AG04449 (cell line): Measurements from ENCODE around the gene DPP7.
"Not testable (repeated sequence)": the region's sequence is repeated elsewhere in the genome, so short reads cannot be mapped to it uniquely, and the experiment has no call there.

Experiments
- CTCF ChIA-PET: fragments of 350-600 bp; formaldehyde crosslinking; extraction: SDS; loops from one replicate; lab custom pipeline; 2021; ENCODE audit warnings: antibody characterized with exemption; lab: Yijun Ruan, JAX
- POLR2A ChIA-PET: fragments of 400-600, 350-600 bp; formaldehyde crosslinking; extraction: SDS; loops from one replicate; lab custom pipeline; 2020; ENCODE audit warnings: antibody characterized with exemption, inconsistent platforms; lab: Yijun Ruan, JAX
- DNase-seq: peaks from one replicate; pipeline ENCODE4 v3.0.0-alpha.2; 2010; ENCODE audit warnings: low read depth, low spot score
- H3K4me3 ChIP-seq: 2 replicates; pipeline ENCODE4 v1.5.1; 2011; ENCODE audit warnings: low read depth, mild to moderate bottlenecking, control low read depth, low read length
- CTCF ChIP-seq: IDR thresholded peaks from one replicate; pipeline ENCODE4 v1.5.1; 2011; ENCODE audit warnings: mild to moderate bottlenecking, moderate library complexity, low read length, control low read depth, inconsistent platforms; ENCODE audit not compliant: insufficient read depth; ENCODE audit errors: missing control alignments

The DPP7 gene

GRCh38 chr9:137126786-137127185, 12.3 kb upstream of the DPP7 start:
- TF ChIP-seq CTCF: no peak

GRCh38 chr9:137123952-137124462, 9.5 kb upstream of the DPP7 start:
- POLR2A ChIA-PET, H3K4me3 ChIP-seq, DNase-seq: not testable (repeated sequence)
- CTCF ChIA-PET: interaction anchor here (0.6 to 3.9 kb wide), 4 partner anchors 9 to 112 kb away, joined by 3 to 28 read pairs (median 4); partner anchors contain the start of genes RNF224 and TPRN

More at GRCh38 chr9:137126786-137127185, 12.3 kb upstream of the DPP7 start:
- POLR2A ChIA-PET: no interaction called here
- CTCF ChIA-PET: interaction anchor here (1.0 to 1.6 kb wide), 4 partner anchors 13 to 110 kb away, joined by 3 to 7 read pairs (median 4); partner anchors contain the start of gene RNF224
- no peak overlapping the region for H3K4me3 ChIP-seq
- no peak for DNase-seq

GRCh38 chr9:137123468-137123837, 8.9 kb upstream of the DPP7 start:
- CTCF ChIA-PET: interaction anchor here (0.6 to 3.9 kb wide), 6 partner anchors 8 to 119 kb away, joined by 3 to 28 read pairs (median 4); partner anchors contain the start of genes RNF224 and TPRN
- POLR2A ChIA-PET: no interaction called here

GRCh38 chr9:137122796-137123467, 8.4 kb upstream of the DPP7 start:
- DNase-seq, H3K4me3 ChIP-seq, POLR2A ChIA-PET: not testable (repeated sequence)
- CTCF ChIA-PET: interaction anchor here (0.6 to 3.9 kb wide), 6 partner anchors 8 to 119 kb away, joined by 3 to 28 read pairs (median 4); partner anchors contain the start of gene RNF224

More at GRCh38 chr9:137123468-137123837, 8.9 kb upstream of the DPP7 start:
- no peak for TF ChIP-seq CTCF
- H3K4me3 ChIP-seq: no peak overlapping the region
- DNase-seq: no peak

- POLR2A ChIA-PET, H3K4me3 ChIP-seq, DNase-seq: not testable (repeated sequence)
- CTCF ChIA-PET: interaction anchor here (0.6 to 3.9 kb wide), 4 partner anchors 9 to 114 kb away, joined by 3 to 28 read pairs (median 4); partner anchors contain the start of gene RNF224
Observed at GRCh38 chr9:137121927-137122795, 7.6 kb upstream of the DPP7 start.

- not testable (repeated sequence) for H3K4me3 ChIP-seq, DNase-seq
- ChIA-PET POLR2A (interaction anchor here (1.1 kb wide), 1 partner anchor 123 kb away, joined by 5 read pairs; the partner anchor contains the start of gene TUBB4B), CTCF (interaction anchor here (1.0 to 1.9 kb wide), 8 partner anchors 11 to 119 kb away, joined by 3 to 16 read pairs (median 4); partner anchors contain the start of genes RNF224 and TPRN)
Observed at GRCh38 chr9:137118092-137118603, 3.6 kb upstream of the DPP7 start.

- TF ChIP-seq CTCF: no peak
- CTCF ChIA-PET: interaction anchor here (1.2 to 3.4 kb wide), 6 partner anchors 12 to 119 kb away, joined by 3 to 16 read pairs (median 9); partner anchors contain the start of genes RNF224 and SAPCD2
- POLR2A ChIA-PET: no interaction called here
- no peak for DNase-seq
- H3K4me3 ChIP-seq: no peak overlapping the region
Observed at GRCh38 chr9:137117269-137117731, 2.8 kb upstream of the DPP7 start.
